ENCODE results near the gene NADSYN1. TPM values are rescaled to one million over a fixed set of nuclear protein-coding genes. Genes with fewer than 3 reads are reported as not detected.

The NADSYN1 gene
- total and polyA plus RNA-seq, 2 of the 13 experiments (the other 11 are each of a cell fraction or from before 2014, with no cell fraction given) = 35.7 to 51.5 TPM

DNA sequence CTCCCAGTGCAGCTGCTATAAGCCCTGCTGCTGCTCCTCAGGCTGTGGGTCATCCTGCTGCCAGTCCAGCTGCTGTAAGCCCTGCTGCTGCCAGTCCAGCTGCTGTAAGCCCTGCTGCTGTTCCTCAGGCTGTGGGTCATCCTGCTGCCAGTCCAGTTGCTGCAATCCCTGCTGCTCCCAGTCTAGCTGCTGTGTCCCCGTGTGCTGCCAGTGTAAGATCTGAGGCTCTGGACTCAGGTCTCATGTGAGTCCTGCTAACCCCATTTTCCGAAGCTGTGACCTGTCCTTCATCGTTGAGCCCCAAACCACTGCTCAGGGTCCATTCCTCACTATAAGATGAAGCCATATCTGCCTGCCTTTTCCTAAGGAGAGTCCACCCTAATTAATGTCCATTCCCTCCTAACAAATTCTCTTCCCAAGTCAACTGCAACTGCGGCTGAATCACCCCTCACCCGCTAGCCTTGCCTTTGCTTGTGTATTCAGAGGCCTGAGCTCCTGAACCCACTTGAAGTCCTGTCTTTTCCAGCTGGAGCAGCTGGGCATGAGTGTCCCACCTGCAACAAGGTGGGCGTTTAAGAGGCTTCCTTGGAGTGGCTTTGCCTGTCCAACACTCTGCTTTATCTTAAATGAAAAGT lies 74.7 kb downstream of the NADSYN1 start (continued):
- TF ChIP-seq SKI (IDR thresholded peaks at IDR 0.05; ENCODE audit: partially characterized antibody) = no peak
- no peak for TF ChIP-seq ZNF720 (CRISPR knock-in tag; IDR thresholded peaks at IDR 0.05)
- TF ChIP-seq, protein P1, sequence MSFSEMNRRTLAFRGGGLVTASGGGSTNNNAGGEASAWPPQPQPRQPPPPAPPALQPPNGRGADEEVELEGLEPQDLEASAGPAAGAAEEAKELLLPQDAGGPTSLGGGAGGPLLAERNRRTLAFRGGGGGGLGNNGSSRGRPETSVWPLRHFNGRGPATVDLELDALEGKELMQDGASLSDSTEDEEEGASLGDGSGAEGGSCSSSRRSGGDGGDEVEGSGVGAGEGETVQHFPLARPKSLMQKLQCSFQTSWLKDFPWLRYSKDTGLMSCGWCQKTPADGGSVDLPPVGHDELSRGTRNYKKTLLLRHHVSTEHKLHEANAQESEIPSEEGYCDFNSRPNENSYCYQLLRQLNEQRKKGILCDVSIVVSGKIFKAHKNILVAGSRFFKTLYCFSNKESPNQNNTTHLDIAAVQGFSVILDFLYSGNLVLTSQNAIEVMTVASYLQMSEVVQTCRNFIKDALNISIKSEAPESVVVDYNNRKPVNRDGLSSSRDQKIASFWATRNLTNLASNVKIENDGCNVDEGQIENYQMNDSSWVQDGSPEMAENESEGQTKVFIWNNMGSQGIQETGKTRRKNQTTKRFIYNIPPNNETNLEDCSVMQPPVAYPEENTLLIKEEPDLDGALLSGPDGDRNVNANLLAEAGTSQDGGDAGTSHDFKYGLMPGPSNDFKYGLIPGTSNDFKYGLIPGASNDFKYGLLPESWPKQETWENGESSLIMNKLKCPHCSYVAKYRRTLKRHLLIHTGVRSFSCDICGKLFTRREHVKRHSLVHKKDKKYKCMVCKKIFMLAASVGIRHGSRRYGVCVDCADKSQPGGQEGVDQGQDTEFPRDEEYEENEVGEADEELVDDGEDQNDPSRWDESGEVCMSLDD (CRISPR knock-in tag; IDR thresholded peaks at IDR 0.05; ENCODE audit: borderline replicate concordance) = no peak
- TF ChIP-seq PITX1 (CRISPR knock-in tag; IDR thresholded peaks at IDR 0.05) = no peak

DNA sequence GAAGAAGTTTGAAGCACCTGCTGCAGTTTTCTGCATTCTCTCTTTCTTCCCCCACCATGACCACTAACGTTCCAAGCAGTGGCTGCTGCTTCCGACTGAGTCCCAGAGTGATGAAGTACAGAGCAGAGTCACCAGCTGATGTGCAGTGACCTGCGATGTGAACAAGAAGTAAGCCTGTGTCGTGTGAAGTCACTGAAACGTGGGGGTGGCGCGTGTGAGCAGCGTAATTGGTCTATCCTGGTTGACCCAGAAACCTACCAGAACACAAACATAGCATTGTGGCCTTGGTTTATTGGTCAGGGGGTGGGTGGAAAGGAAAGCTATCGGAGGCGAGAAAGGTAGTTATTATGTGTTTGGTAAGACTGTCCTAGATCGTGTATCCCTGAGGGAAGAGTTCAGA lies 77.6 kb downstream of the NADSYN1 start:
- Histone ChIP-seq H3K9ac (ENCODE audit: insufficient read depth, low read depth, low read length) (no peak overlapping the region), H3K79me2 (ENCODE audit: insufficient read depth, low read length) (no peaks in the 10 kb centered on the region), H2AFZ (ENCODE audit: low read length) (no peak overlapping the region), H3K4me2 (ENCODE audit: low read depth, low read length) (no peak overlapping the region), H4K20me1 (ENCODE audit: insufficient read depth, low read length) (no peaks in the 10 kb centered on the region), H3K36me3 (replicated peaks in 1 of 2; ENCODE audit: control insufficient read depth in 1 of 2, insufficient read depth in 2 of 2, low read length in 2 of 2) (no peaks in the 10 kb centered on the region), H3K4me3 (replicated peaks in 1 of 3; ENCODE audit: insufficient read depth in 1 of 3, low read depth in 2 of 3, low read length in 3 of 3) (no peak overlapping the region), H3K9me3 (ENCODE audit: low read length) (no peaks in the 10 kb centered on the region), H3K27ac (ENCODE audit: extremely low read length, insufficient read depth, low read length) (no peak overlapping the region), H3K4me1 (ENCODE audit: insufficient read depth, low read length) (peaks cover 80% of the 10 kb centered on the region), H3K27me3 (ENCODE audit: control insufficient read depth in 1 of 2, insufficient read depth in 2 of 2, low read length in 2 of 2) (no peaks in the 10 kb centered on the region)
- TF ChIP-seq ZBTB38 (CRISPR knock-in tag; IDR thresholded peaks at IDR 0.05) = peak; percentile 47; the same call in 1 of the 2 replicates
- TF ChIP-seq ZNF446 (CRISPR knock-in tag; IDR thresholded peaks at IDR 0.05) = no peak
- intact Hi-C loops (cut with micrococcal nuclease; ENCODE audit: unreplicated experiment) (no loop called here), in situ Hi-C loops (cut with HindIII; ENCODE audit: extremely low pct_ligation_motif_present, low pct_unique_long_range_greater_than_20kb) (no loop called here)
- POLR2A ChIA-PET = no interaction called here
- ATAC-seq (no peak), DNase-seq (ENCODE audit: low spot score) (no peak), FAIRE-seq (no peak)
- no TSS peak for BruUV-seq (replicated peaks)
- 82% methylated on average over 11 of the region's 11 CpGs for WGBS (ENCODE audit: low lambda C conversion rate)
- CTCF ChIA-PET (ENCODE audit: low intra/inter-chr PET ratio, low total read pairs) = no interaction called here
